Activated CD8-positive, alpha-beta memory T cell treated with anti-CD3 and anti-CD28 coated beads for 4 hours (primary cell): Measurements from ENCODE around the gene B3GNT9.

Experiments
- DNase-seq, 2 donors: peaks; one replicate each; pipeline ENCODE4 v3.0.0-alpha.2; 2020; ENCODE audit warnings: low read depth in 2 of 2

Gene B3GNT9, protein sequence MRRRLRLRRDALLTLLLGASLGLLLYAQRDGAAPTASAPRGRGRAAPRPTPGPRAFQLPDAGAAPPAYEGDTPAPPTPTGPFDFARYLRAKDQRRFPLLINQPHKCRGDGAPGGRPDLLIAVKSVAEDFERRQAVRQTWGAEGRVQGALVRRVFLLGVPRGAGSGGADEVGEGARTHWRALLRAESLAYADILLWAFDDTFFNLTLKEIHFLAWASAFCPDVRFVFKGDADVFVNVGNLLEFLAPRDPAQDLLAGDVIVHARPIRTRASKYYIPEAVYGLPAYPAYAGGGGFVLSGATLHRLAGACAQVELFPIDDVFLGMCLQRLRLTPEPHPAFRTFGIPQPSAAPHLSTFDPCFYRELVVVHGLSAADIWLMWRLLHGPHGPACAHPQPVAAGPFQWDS

DNA sequence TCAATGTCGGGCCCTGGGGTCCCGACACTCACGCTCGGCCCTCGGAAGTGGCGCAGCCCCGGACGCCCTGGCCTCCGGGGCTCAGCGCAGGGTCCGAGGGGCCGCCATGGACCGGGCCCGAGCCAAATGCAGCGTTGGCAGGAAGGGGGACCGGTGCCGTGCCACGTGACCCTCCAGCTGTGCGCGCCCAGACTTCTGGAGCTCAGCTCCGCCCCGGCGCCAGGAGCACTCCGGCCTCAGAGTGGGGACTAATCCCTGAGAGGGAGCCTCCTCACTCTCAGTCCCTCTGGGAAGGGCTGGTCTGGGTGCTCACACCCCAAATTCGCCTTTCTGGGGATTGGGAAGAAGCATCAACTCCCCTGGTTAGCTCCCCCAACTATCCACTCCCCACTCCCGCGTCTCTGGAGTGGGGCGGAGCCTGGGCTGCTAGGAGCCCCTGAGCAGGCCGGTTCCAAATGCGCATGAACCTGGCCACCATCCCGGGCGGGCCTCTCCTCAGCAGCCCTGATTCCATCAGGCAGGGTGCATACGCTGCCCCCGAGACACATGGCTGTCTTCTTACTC is at the start of gene B3GNT9:
Gene B3GNT9 (minus strand): TSS at position 166 of the 564 bp plus-strand sequence. CDS start 513 bp downstream, outside the sequence.
- DNase-seq, result no peak

DNA sequence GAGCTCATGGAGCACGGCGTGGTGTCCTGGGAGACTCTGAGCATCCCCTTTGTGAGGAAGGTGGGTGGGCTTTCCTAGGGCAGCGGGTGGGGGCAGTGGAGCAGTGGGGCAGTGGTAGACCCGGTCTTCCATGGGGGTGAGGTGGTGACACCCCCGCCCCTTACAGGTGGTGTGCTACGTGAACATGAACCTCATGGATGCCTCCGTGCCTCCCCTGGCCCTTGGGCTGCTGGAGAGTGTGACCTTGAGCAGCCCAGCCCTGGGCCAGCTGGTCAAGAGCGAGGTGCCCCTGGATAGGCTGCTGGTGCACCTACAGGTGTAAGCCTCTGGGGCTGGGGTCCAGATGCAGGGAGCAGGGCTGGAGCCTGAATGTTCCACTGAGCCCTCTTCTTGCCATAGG is 49.7 kb upstream of the B3GNT9 start:
- DNase-seq, result no peak

DNA sequence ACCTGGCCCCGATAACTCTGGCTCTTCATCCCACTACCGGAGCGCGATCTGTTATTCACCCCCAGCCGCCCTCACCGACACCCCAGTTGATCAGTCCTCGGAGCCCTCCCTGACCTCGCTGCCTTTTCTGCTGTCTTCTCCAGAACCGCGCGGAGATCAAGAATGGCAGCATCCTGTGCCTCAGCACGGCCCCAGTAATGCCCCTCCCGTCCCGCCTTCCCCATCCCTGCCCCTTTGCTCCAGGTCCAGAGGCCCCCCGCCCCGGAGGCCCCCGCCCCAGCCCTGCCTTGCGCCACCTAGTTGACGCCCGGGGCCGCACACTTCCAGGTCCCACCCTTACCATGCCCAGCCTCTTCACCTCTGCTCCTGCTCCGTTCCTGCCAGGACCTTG is 49.0 kb upstream of the B3GNT9 start:
- DNase-seq, result no peak

DNA sequence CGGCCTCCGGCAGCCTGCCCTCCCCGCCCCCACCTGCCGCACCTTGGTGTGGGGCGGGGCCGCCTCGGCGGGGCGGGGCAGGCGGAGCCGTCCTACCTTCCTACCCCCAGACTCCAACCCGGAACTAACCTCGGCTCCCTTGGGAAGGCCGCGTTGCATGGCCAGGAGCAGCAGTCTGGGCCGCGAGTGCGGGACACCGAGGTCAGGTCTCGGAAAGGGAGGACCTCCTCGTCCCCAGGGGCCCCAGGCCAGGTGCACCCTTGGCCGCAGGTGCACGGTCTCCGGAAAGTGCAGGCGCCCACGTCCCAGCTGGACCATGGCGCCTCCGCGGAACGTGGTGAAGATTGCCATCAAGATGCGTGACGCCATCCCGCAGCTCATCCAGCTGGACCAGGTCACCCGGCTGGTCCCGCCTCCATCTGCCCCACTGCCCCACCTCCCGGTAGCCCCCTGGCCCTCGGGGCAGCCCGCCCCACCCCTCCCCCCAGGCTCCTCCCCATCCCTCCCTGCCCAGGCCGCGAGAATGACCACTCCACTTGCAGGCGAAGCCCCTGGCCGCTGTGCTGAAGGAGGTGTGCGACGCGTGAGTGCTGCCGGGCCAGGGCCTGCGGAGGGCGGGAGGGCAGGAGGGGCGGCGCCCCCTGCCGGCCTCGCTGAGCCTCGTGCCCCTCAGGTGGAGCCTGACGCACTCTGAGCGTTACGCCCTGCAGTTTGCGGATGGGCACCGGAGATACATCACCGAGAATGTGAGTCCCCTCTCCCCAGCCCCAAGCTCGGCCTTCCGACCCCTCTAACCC is 48.4 kb upstream of the B3GNT9 start, which contains the start of gene ELMO3:
Gene ELMO3 (plus strand): TSS at position 121 of the 797 bp plus-strand sequence. CDS start 196 bp downstream, at position 317.
- DNase-seq, result no peak

DNA sequence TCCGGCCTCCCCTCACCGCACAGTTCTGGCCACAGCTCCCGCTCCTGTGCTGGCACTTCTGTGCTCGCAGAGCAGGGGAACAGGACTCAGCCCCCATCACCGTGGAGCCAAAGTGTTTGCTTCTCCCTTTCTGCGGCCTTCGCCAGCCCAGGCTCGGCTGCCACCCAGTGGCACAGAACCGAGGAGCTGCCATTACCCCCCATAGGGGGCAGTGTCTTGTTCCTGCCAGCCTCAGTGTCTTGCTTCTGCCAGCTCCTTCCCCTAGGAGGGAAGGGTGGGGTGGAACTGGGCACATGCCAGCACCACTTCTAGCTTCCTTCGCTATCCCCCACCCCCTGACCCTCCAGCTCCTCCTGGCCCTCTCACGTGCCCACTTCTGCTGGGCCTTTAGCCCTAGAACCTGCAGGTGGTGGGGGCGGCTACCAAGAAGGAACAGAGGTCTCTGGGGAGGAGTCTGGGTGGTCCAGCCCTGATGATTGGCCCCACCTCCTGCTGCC is 47.5 kb upstream of the B3GNT9 start:
- no peak for DNase-seq

DNA sequence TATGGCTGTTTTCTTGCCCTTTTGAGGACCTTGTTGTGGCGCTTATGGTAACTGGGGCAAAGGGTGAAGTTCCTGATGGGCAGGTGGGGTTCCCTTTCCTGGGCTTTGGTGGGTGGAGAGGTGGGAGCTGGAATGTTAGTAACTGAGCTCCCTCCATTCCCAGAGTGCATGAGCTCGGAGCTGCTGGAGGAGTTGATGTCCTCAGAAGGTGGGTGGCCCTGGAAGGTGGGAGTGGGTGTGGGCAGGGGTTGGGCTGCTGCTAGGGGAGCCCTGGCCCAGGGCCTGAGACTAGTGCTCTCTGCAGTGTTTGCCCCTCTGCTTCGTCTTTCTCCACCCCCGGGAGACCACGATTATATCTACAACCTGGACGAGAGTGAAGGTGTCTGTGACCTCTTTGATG is 46.9 kb upstream of the B3GNT9 start:
- no peak for DNase-seq

DNA sequence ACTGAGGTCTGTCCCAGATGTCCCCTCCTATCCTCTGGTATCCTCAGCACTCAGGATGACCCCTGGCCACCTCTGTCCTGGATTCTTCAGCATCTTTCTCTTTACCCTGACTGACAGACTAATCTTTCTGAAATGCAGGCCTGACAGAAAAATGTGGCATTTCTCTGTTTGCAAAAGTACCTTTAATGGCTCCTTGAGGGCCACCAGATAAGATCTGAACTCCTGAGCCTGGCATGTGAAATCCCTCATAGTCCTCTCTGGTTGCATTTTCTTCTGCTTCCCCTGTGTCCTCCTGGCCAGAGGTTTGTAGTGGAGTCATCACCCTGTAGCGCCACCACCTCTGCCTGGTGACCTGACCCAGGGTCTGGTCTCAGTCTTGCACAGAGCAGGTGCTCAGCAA is 46.1 kb upstream of the B3GNT9 start:
- no peak for DNase-seq

DNA sequence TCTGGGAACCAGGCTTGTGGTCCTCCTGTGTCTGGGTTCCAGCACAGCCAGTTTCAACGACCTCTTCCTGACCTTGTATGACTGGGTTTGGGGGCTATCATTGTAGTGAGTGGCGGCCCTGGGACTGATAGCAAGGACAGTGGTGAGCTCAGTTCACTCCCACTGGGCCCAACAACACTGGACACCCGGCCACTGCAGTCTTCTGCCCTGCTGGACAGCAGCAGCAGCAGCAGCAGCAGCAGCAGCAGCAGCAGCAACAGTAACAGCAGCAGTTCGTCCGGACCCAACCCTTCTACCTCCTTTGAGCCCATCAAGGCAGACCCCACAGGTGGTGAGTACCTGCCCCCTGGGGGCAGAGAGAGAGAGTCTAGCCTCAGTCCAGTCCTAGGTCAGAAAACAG is 44.9 kb upstream of the B3GNT9 start:
- DNase-seq, result no peak

DNA sequence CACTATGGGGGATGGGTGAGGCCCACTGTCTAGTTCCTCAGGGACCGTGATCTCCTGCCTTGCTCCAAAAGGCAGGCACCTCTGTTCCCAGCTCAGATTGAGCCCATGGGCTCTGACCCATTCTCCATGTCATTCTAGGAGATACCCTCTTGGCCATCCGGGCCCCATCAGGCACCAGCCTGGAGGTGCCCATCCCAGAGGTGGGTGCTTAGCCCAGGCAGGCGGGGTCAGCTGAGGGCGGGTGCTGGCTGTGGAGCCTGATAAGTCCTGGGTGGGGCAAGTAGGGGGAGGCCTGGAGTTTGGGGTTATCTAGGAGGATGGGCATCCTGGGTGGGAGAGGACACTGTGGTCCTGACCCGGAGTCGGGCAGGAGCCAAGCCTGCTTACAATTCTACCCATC is 43.5 kb upstream of the B3GNT9 start:
- DNase-seq, result no peak

DNA sequence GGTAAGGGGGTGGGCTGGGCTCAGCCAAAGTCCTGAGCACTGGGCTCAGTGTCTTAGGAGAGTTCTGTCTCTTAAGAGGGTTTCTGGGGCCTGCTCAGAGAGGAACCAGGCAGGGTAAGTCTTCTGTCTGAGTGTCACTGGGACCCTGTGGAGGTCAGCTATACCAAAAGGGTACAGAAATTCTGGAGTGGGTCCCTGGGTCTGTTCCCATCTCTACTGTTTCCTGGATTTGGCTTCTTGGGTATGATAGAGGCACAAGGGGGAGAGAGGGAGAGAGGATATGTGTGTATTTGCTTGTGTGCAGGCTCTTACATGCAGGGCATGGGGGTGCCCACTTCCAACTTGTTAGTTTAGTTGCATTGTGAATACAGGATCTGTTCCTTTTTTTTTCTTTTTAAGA is 42.7 kb upstream of the B3GNT9 start:
- DNase-seq, result no peak

DNA sequence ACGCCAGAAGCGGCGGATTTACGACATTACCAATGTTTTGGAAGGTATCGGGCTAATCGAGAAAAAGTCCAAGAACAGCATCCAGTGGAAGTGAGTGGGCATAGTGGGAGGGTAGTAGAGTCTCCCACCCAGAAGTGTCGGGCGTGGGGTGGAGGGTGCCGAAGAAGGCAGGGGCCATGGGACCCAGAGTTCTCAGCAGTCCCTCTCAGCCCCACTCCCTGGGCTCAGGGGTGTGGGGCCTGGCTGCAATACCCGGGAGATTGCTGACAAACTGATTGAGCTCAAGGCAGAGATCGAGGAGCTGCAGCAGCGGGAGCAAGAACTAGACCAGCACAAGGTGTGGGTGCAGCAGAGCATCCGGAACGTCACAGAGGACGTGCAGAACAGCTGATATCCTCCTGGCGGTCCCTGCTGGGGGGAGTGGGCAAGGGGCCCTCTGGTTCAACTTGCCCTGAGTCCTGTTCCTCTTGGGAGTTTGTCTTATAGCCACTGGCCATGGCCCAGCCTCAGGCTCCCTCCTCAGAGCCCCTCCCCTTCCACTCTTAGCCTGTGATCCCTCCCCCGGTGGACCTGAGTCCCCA is 42.1 kb upstream of the B3GNT9 start:
- no peak for DNase-seq

DNA sequence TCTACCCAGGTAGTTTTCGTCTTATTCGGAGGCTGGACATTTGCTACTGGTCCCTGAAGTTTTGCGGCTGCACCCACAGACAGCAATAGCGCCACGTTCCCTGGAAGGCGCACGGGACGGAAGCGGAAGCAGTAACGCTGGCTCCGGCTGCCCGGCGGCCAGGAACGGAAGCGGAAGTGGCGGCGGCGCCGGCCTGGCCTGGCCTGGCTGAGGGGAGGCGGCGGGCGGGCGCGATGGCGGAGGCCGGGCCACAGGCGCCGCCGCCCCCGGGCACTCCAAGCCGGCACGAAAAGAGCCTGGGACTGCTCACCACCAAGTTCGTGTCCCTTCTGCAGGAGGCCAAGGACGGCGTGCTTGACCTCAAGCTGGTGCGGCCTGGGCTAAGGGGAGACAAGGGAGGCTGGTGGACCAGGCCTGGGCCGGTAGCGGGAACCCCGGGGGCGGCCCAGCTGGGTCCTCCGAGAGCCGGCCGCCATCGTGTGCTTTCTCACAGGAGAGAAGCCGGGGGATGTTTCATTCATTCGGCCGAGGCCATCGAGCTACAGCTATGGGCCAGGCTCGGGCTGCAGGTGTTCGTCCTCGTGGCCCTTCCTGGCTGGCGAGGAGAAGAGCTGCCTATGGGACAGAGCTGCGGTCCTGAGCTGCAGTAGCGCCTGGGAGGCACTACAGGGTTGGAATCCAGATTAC is 41.3 kb upstream of the B3GNT9 start, which contains the start of gene E2F4:
Gene E2F4 (plus strand): TSS at position 161 of the 687 bp plus-strand sequence. CDS start 73 bp downstream, at position 234.
- peak; percentile 73 to 76 for DNase-seq

DNA sequence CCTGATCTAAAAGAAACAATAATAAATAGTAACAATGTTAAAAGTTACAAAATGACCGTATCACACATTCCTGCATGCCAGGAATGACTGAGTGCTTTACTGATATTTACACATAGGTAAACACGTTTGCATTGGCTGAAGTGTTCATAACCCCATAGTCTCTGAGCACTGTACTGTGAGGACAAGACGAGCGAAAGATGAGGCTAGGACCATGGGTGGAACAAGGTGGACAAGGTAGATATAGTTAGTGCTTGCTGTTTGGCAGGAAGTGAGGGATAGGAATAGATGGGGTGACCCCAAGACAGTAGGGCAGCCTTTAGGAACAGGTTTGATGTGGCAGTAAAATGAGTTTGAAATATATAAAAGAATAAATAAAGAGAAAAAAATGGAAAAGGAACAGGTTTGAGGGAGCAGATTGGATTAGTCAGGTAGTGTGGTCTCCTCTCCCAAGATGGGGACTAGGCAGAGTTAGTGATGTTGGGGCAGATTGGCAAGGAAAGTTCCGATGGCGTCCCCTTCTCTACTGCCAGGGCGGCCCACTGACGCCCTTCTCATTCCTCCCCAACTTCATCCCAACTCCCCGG is 40.7 kb upstream of the B3GNT9 start:
- no peak for DNase-seq

DNA sequence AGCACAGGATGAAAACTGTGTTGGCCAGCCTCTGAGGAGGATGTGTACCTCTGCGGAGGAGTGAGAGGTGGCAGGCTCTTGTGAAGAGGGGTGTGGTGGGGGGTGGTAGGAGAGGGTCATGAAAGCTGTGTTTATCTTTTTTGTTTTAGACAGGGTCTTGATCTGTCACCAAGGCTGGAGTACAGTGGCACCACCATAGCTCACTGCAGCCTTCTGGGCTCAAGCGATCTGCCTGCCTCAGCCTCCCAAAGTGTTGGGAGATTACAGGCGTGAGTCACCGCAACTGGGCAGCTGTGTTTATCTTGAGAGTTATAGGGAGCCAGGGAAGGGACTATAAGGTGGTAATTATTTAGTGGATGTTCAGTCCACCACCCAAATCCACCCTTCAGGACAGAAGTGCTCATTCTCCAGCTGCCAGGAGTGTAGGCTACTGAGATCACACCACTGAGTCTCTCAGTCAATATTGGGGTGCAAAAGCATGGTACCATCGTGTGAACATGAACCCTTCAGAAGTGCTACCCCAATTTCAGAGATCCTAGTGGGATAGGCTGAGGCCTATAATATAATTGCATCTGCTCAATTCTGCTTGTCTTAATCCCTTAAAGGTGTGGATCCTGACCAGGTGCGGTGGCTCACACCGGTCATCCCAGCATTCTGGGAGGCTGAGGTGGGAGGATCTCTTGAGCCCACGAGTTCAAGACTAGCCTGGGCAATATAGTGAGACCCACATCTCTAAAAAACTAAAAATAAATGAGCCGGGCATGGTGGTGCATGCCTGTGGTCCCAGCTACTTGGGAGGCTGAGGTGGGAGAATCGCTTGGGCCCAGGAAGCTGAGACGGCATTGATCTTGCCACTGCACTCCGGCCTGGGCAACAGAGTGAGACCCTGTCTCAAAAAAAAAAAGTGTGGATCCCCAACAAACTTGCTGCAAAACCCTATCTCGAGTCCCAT is 39.9 kb upstream of the B3GNT9 start:
- DNase-seq, result no peak

DNA sequence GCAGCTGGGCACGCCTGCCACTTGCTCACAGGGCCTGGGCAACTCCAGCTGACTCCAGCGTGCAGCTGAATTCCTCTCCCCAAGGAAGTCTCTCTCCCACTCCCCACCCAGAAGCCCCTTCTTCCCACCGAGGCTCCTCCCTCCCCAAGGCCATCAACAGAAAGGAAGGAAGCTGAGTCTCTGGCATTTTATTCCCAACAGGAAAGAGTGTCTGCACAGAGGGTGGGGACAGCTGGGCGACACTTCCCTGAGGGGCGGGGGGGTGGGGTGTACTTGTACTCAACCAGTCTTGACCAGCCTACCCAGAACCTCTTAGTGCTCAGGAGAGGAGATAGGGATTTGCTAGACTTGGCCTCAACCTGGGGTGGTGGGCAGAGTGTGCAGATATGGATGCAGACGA is 39.2 kb upstream of the B3GNT9 start, which contains the start of gene EXOC3L1:
Gene EXOC3L1 (minus strand): TSS at position 96 of the 400 bp plus-strand sequence. CDS start 460 bp downstream, outside the sequence.
- DNase-seq, result no peak

DNA sequence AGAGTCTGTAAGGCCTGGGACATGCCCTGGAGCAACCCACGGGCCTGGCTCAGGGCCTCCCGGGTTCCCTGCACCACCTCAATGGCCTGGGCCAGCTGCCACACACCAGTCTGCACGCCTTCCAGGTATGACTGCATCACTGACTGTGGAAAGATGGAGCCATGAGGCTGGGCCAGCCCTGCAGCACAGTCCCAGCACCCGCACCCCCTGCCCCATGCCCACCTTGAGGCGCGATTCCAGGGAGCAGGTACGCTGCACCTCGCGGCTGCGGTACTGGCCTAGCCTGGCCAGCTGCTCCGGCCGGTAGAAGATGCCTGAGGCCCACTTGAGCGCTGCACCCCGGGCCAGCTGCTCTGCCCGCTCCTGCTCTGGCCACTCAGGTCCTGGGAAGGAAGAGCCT is 38.0 kb upstream of the B3GNT9 start:
- DNase-seq, result no peak

DNA sequence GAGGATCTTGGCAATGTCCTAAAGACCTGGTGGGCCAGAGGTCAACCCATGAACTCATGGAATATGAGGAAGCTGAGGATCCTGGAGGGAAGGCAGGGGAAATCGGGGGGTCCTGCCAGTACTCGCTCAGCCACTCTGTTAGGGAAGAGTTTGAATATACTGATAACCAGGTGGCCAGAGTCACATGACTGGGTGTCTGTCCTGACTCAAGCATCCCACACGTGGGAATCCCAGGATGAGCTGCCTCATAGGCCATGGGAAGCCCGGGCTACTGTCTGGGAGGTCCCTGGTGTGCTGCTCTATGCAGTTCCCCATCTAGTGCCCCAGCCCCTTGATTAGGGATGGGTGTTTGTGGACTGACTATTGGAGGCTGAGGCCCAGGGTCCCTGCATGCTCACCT is 37.5 kb upstream of the B3GNT9 start:
- no peak for DNase-seq

DNA sequence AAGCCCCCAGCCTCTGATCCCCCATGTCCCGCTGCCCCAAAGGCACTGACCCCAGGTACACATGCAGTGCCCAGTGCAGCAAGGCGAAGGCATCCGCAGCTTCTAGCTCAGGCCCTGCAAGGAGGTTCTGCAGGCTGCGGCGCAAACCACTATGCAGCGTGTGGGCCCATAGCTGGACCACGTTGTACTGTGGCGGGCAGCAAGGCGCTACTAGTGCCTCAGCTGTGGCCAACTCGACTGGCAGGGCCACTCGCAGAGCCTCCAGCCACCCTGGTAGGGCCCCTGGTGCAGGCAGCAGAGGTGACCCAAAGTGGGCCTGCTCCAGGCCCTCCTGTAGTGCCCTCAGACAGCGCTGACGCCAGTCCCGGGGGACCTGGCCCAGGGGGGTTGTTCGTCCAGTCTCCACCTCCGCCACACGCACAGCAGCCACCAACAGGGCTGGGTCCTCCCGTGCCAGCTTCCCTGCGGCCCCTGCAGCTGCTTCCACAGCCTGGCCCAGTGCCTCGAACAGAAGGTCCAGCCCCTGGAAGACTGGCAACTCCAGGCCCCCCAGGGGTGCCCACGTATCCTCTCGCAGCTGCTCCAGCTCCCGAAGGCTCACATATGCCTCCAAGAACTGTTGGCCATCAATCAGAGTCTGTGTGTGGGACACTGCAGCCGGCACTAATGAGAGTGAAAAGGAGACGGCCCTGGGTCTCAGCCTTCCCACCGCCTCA is 36.5 kb upstream of the B3GNT9 start:
- DNase-seq, result no peak

DNA sequence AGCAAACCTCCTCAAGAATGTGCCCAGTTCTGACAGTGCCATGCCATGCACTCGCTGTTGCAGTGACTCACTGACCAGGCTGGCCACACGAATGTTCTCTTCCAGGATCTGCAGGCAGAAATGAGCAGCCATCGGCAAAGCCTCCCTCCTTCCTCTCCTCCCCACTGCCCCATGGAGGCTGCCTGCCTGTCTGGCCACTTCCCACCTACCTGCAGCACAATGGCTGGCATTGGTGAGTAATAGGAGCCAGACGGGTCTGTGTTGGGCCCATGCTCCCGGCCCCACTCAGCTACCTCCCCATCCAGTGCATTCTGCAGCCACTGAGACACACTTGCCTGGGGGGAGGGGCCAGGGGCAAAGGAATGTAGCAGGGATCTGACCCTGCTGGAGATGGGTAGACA is 35.8 kb upstream of the B3GNT9 start:
- DNase-seq, result no peak
